ENCODE measurements around the gene LRRC57.

The LRRC57 gene

GRCh38 chr15:42493679-42494078, 54.9 kb downstream of the LRRC57 start:
- H3K27ac ChIP-seq, result no peak overlapping the region; the same call in 1 of the 2 replicates
- H3K9ac ChIP-seq, result no peak overlapping the region
- peak overlapping the region; percentile 88 for H3K4me2 ChIP-seq
- no peaks in the 10 kb centered on the region for H3K9me3 ChIP-seq
- peaks cover 75% of the 10 kb centered on the region for H3K4me1 ChIP-seq
- TF ChIP-seq Cebpa-rat (IDR thresholded peaks at IDR 0.05), result no peak
- no peaks in the 10 kb centered on the region for H3K27me3 ChIP-seq
- no peak overlapping the region for H3K4me3 ChIP-seq
- H4K20me1 ChIP-seq, result peaks cover 11% of the 10 kb centered on the region; the same call in 1 of the 2 replicates
- no peaks in the 10 kb centered on the region for H3K36me3 ChIP-seq

GRCh38 chr15:42491539-42492225, 56.9 kb downstream of the LRRC57 start:
- Histone ChIP-seq H3K27ac (peak overlapping the region; percentile 95), H3K36me3 (peaks cover 6% of the 10 kb centered on the region; the same call in 1 of the 2 replicates), H4K20me1 (no peaks in the 10 kb centered on the region), H3K4me2 (peak overlapping the region; percentile 79), H3K27me3 (no peaks in the 10 kb centered on the region), H3K9ac (peak overlapping the region; percentile 91), H3K4me1 (peaks cover 59% of the 10 kb centered on the region), H3K9me3 (no peaks in the 10 kb centered on the region), H3K4me3 (peak overlapping the region; percentile 88)
- TF ChIP-seq Cebpa-rat (IDR thresholded peaks at IDR 0.05), result no peak

GRCh38 chr15:42490671-42491538, 57.7 kb downstream of the LRRC57 start, which contains the start of gene ZNF106:
Gene ZNF106, minus strand, starts transcription at chr15:42491141. Its CDS starts 18,852 bp downstream, at chr15:42472289.
- no peak for TF ChIP-seq Cebpa-rat (IDR thresholded peaks at IDR 0.05)
- H3K4me1 ChIP-seq, result peaks cover 51% of the 10 kb centered on the region
- H4K20me1 ChIP-seq, result no peaks in the 10 kb centered on the region
- peak within 1 kb of the TSS; percentile 95 for H3K27ac ChIP-seq
- no peaks in the 10 kb centered on the region for H3K27me3 ChIP-seq
- H3K36me3 ChIP-seq, result peaks cover 11% of the 10 kb centered on the region; the same call in 1 of the 2 replicates
- H3K9ac ChIP-seq, result peak within 1 kb of the TSS; percentile 91
- peak within 1 kb of the TSS; percentile 88 for H3K4me3 ChIP-seq
- H3K4me2 ChIP-seq, result peak within 1 kb of the TSS; percentile 79
- H3K9me3 ChIP-seq, result no peaks in the 10 kb centered on the region

- H3K4me1 ChIP-seq, result peaks cover 50% of the 10 kb centered on the region
- H3K27me3 ChIP-seq, result no peaks in the 10 kb centered on the region
- H3K9ac ChIP-seq, result peak overlapping the region; percentile 91
- no peaks in the 10 kb centered on the region for H4K20me1 ChIP-seq
- TF ChIP-seq Cebpa-rat (IDR thresholded peaks at IDR 0.05), result no peak
- H3K4me2 ChIP-seq, result peak overlapping the region; percentile 79
- peak overlapping the region; percentile 95 for H3K27ac ChIP-seq
- H3K9me3 ChIP-seq, result no peaks in the 10 kb centered on the region
- H3K36me3 ChIP-seq, result peaks cover 15% of the 10 kb centered on the region; the same call in 1 of the 2 replicates
- peak overlapping the region; percentile 88 for H3K4me3 ChIP-seq
Observed at GRCh38 chr15:42490291-42490670, 58.3 kb downstream of the LRRC57 start.
